Measurements from ENCODE around the gene SLC6A17.

Gene SLC6A17

GRCh38 chr1:110165761-110166231, 15.5 kb downstream of the SLC6A17 start:
- Histone ChIP-seq H3K4me3 (ENCODE audit: low read depth, low read length, poor library complexity, severe bottlenecking) (no peak overlapping the region), H4K20me1 (ENCODE audit: insufficient read depth, low read length) (no peaks in the 10 kb centered on the region), H3K4me1 (ENCODE audit: insufficient read depth, low read length, severe bottlenecking) (no peaks in the 10 kb centered on the region), H3K27ac (ENCODE audit: low read depth, low read length, poor library complexity, severe bottlenecking) (no peak overlapping the region), H2AFZ (ENCODE audit: low read length) (no peak overlapping the region), H3K9me3 (ENCODE audit: low read length) (no peaks in the 10 kb centered on the region), H3K79me2 (ENCODE audit: insufficient read depth, low read length) (no peaks in the 10 kb centered on the region), H3K36me3 (ENCODE audit: insufficient read depth, low read length) (no peaks in the 10 kb centered on the region), H3K27me3 (ENCODE audit: insufficient read depth, low read length) (0 out of 2 replicates have a peak, but pooled peaks cover 5% of the 10 kb centered on the region), H3K4me2 (ENCODE audit: low read length) (no peak overlapping the region), H3K9ac (ENCODE audit: low read length) (no peak overlapping the region), H3F3A (ENCODE audit: insufficient read depth, low read length) (no peaks in the 10 kb centered on the region), H3K9me2 (ENCODE audit: low read depth, low read length) (no peaks in the 10 kb centered on the region)
- TF ChIP-seq, protein P1, sequence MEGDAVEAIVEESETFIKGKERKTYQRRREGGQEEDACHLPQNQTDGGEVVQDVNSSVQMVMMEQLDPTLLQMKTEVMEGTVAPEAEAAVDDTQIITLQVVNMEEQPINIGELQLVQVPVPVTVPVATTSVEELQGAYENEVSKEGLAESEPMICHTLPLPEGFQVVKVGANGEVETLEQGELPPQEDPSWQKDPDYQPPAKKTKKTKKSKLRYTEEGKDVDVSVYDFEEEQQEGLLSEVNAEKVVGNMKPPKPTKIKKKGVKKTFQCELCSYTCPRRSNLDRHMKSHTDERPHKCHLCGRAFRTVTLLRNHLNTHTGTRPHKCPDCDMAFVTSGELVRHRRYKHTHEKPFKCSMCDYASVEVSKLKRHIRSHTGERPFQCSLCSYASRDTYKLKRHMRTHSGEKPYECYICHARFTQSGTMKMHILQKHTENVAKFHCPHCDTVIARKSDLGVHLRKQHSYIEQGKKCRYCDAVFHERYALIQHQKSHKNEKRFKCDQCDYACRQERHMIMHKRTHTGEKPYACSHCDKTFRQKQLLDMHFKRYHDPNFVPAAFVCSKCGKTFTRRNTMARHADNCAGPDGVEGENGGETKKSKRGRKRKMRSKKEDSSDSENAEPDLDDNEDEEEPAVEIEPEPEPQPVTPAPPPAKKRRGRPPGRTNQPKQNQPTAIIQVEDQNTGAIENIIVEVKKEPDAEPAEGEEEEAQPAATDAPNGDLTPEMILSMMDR (IDR thresholded peaks at IDR 0.05; ENCODE audit: low read length): no peak
- no peak for TF ChIP-seq EZH2 (IDR thresholded peaks at IDR 0.05; ENCODE audit: borderline replicate concordance, low read length)

DNA sequence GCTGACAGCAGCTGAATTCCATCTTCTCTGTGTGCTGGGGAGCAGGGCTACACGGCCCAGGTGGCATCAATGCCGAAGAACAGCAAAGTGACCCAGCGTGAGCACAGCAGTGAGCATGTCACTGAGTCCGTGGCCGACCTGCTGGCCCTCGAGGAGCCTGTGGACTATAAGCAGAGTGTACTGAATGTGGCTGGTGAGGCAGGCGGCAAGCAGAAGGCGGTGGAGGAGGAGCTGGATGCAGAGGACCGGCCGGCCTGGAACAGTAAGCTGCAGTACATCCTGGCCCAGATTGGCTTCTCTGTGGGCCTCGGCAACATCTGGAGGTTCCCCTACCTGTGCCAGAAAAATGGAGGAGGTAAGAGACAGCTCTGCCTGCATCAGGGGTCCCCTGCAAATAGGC, 16.6 kb downstream of the SLC6A17 start:
- Histone ChIP-seq H3K27me3 (ENCODE audit: insufficient read depth, low read length) (0 out of 2 replicates have a peak, but pooled peaks cover 5% of the 10 kb centered on the region), H3K27ac (ENCODE audit: low read depth, low read length, poor library complexity, severe bottlenecking) (no peak overlapping the region), H3K4me2 (ENCODE audit: low read length) (no peak overlapping the region), H3K9me2 (ENCODE audit: low read depth, low read length) (no peaks in the 10 kb centered on the region), H2AFZ (ENCODE audit: low read length) (no peak overlapping the region), H3K4me1 (ENCODE audit: insufficient read depth, low read length, severe bottlenecking) (no peaks in the 10 kb centered on the region), H3K4me3 (ENCODE audit: low read depth, low read length, poor library complexity, severe bottlenecking) (no peak overlapping the region), H3K9me3 (ENCODE audit: low read length) (no peaks in the 10 kb centered on the region), H4K20me1 (ENCODE audit: insufficient read depth, low read length) (no peaks in the 10 kb centered on the region), H3F3A (ENCODE audit: insufficient read depth, low read length) (no peaks in the 10 kb centered on the region), H3K9ac (ENCODE audit: low read length) (no peak overlapping the region), H3K36me3 (ENCODE audit: insufficient read depth, low read length) (no peaks in the 10 kb centered on the region), H3K79me2 (ENCODE audit: insufficient read depth, low read length) (no peaks in the 10 kb centered on the region)
- no peak for TF ChIP-seq EZH2 (IDR thresholded peaks at IDR 0.05; ENCODE audit: borderline replicate concordance, low read length)
- TF ChIP-seq, protein P1 (IDR thresholded peaks at IDR 0.05; ENCODE audit: low read length): no peak

- no peaks in the 10 kb centered on the region for H3K36me3 ChIP-seq (ENCODE audit: insufficient read depth, low read length)
Observed at GRCh38 chr1:110170766-110171733, 20.8 kb downstream of the SLC6A17 start.

More at GRCh38 chr1:110170766-110171733, 20.8 kb downstream of the SLC6A17 start:
- H3F3A ChIP-seq (ENCODE audit: insufficient read depth, low read length): no peaks in the 10 kb centered on the region
- H3K4me1 ChIP-seq (ENCODE audit: insufficient read depth, low read length, severe bottlenecking): no peaks in the 10 kb centered on the region
- no peaks in the 10 kb centered on the region for H3K9me3 ChIP-seq (ENCODE audit: low read length)
- no peak overlapping the region for H3K9ac ChIP-seq (ENCODE audit: low read length)
- H3K4me3 ChIP-seq (ENCODE audit: low read depth, low read length, poor library complexity, severe bottlenecking): no peak overlapping the region
- H3K4me2 ChIP-seq (ENCODE audit: low read length): no peak overlapping the region
- no peaks in the 10 kb centered on the region for H4K20me1 ChIP-seq (ENCODE audit: insufficient read depth, low read length)
- no peaks in the 10 kb centered on the region for H3K9me2 ChIP-seq (ENCODE audit: low read depth, low read length)
- no peak overlapping the region for H2AFZ ChIP-seq (ENCODE audit: low read length)
- no peaks in the 10 kb centered on the region for H3K79me2 ChIP-seq (ENCODE audit: insufficient read depth, low read length)
- TF ChIP-seq EZH2 (IDR thresholded peaks at IDR 0.05; ENCODE audit: borderline replicate concordance, low read length): no peak
- TF ChIP-seq, protein P1 (IDR thresholded peaks at IDR 0.05; ENCODE audit: low read length): no peak
- H3K27me3 ChIP-seq (ENCODE audit: insufficient read depth, low read length): no peaks in the 10 kb centered on the region
- H3K27ac ChIP-seq (ENCODE audit: low read depth, low read length, poor library complexity, severe bottlenecking): no peak overlapping the region
